ENCODE data around the gene MYB. TPM values are rescaled to one million over a fixed set of nuclear protein-coding genes. Genes with fewer than 3 reads are reported as not detected.

The MYB gene
- total and polyA plus RNA-seq, 2 donors (not counting 3 experiments of a cell fraction or from before 2014, with no cell fraction given), result 0.14 to 0.53 TPM

DNA sequence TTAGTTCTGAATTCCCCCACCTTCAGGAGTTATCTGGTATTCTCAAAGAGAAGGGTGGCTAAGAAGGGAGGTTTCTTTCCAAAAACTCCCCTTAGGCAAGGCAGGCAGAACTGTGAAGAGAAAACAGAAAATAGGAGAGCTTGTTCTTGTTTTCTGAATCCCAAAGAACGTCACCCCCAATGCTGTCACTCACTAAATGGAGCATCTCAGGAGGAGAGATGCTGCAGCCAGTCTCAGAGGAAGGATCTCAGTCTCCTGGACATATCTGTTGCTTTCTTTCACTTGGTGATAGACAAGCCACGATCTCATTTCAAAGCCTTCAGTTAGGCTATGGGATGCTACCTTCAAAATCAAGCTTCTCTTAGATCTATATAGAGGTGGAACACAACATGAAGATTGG is 16.1 kb upstream of the MYB start:
- no peak for TF ChIP-seq FOS (IDR thresholded peaks at IDR 0.05; ENCODE audit: borderline replicate concordance, insufficient read depth, low read length)
- no peak for TF ChIP-seq POLR2A (IDR thresholded peaks at IDR 0.05; ENCODE audit: low read depth, low read length)
- TF ChIP-seq, protein P1, sequence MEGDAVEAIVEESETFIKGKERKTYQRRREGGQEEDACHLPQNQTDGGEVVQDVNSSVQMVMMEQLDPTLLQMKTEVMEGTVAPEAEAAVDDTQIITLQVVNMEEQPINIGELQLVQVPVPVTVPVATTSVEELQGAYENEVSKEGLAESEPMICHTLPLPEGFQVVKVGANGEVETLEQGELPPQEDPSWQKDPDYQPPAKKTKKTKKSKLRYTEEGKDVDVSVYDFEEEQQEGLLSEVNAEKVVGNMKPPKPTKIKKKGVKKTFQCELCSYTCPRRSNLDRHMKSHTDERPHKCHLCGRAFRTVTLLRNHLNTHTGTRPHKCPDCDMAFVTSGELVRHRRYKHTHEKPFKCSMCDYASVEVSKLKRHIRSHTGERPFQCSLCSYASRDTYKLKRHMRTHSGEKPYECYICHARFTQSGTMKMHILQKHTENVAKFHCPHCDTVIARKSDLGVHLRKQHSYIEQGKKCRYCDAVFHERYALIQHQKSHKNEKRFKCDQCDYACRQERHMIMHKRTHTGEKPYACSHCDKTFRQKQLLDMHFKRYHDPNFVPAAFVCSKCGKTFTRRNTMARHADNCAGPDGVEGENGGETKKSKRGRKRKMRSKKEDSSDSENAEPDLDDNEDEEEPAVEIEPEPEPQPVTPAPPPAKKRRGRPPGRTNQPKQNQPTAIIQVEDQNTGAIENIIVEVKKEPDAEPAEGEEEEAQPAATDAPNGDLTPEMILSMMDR (IDR thresholded peaks at IDR 0.05; ENCODE audit: extremely low read depth in 1 of 2, insufficient read depth in 1 of 2, low read depth in 1 of 2, low read length in 2 of 2), result no peak
- no peak for TF ChIP-seq EZH2 (IDR thresholded peaks at IDR 0.05; ENCODE audit: borderline replicate concordance, low read depth, low read length, severe bottlenecking)
- TF ChIP-seq, protein P2, sequence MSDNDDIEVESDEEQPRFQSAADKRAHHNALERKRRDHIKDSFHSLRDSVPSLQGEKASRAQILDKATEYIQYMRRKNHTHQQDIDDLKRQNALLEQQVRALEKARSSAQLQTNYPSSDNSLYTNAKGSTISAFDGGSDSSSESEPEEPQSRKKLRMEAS (IDR thresholded peaks at IDR 0.05; ENCODE audit: insufficient read depth, insufficient read length), result no peak
- TF ChIP-seq GATA2 (IDR thresholded peaks at IDR 0.05; ENCODE audit: insufficient read depth, insufficient read length, low read depth, low read length), result no peak
- no peak for TF ChIP-seq POLR2AphosphoS5 (IDR thresholded peaks at IDR 0.05; ENCODE audit: insufficient read depth, low read depth, low read length)
- TF ChIP-seq JUN (IDR thresholded peaks at IDR 0.05; ENCODE audit: borderline replicate concordance, insufficient read depth, insufficient read length, low read depth), result no peak
- no peak for TF ChIP-seq MYC (IDR thresholded peaks at IDR 0.05; ENCODE audit: low read depth, low read length)
- intact Hi-C loops (cut with micrococcal nuclease) (no loop called here), dilution Hi-C loops (cut with MboI; ENCODE audit: extremely low pct_ligation_motif_present, low sequenced_read_pairs) (no loop called here)
- Histone ChIP-seq H2AFZ (ENCODE audit: low read depth, low read length) (no peak overlapping the region), H3K4me2 (ENCODE audit: insufficient read depth, low read length) (no peak overlapping the region), H3K9me3 (replicated peaks; ENCODE audit: control insufficient read depth, insufficient read depth, low read length) (no peaks in the 10 kb centered on the region), H3K79me2 (ENCODE audit: control insufficient read depth, insufficient read depth, low read length) (no peaks in the 10 kb centered on the region), H3K4me3 (replicated peaks in 1 of 3; ENCODE audit: insufficient read depth in 1 of 3, low read depth in 1 of 3, low read length in 3 of 3) (no peak overlapping the region), H3K9ac (replicated peaks; ENCODE audit: extremely low read depth, insufficient read depth, low read length) (no peak overlapping the region), H3K27ac (ENCODE audit: insufficient read depth, low read depth, low read length) (no peak overlapping the region), H3K9me1 (replicated peaks; ENCODE audit: control insufficient read depth, extremely low read depth, insufficient read depth, low read length) (no peaks in the 10 kb centered on the region), H3K27me3 (ENCODE audit: control insufficient read depth in 2 of 2, insufficient read depth in 2 of 2, low read length in 2 of 2) (peaks cover 3 to 12% of the 10 kb centered on the region in 2 experiments), H4K20me1 (replicated peaks; ENCODE audit: control insufficient read depth, extremely low read depth, insufficient read depth, low read length) (no peaks in the 10 kb centered on the region), H3K36me3 (ENCODE audit: control insufficient read depth in 2 of 2, extremely low read depth in 1 of 2, insufficient read depth in 2 of 2, low read length in 2 of 2) (no peaks in the 10 kb centered on the region), H3K4me1 (ENCODE audit: control insufficient read depth, extremely low read depth, insufficient read depth, low read length) (no peaks in the 10 kb centered on the region)
- BruUV-seq (replicated peaks), result no TSS peak
- CTCF ChIA-PET, result no interaction called here
- FAIRE-seq, result no peak
- POLR2A ChIA-PET, result no interaction called here
- DNase-seq (ENCODE audit: low read depth, low spot score), result no peak

Data from endothelial cell of umbilical vein (primary cell).